Measurements from ENCODE around the gene MRGPRX1. TPM values are rescaled to one million over a fixed set of nuclear protein-coding genes. Genes with fewer than 3 reads are reported as not detected.

Gene MRGPRX1
- total RNA-seq, 1 donor: not detected

DNA sequence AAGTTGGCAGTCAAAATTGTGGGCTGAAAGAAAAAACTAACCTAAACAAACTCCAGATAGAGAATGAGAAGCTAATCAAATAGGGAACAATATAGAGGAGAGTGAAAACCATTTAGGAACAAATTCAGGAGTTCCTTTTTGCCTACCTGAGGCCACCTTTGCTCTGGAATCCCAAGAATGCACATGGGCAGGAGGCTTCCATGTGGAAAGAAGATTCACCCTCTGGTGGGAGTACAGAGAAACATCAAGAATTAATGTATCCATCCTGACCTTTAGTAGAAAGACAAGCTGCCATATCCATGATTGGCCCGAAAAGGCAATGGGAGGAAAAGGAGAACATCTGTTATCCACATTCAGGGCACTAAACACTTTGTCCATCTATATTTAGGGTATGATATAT is 35.0 kb upstream of the MRGPRX1 start:
- Histone ChIP-seq H3K9me3 (ENCODE audit: low read depth, low read length) (no peaks in the 10 kb centered on the region), H3K4me3 (ENCODE audit: insufficient read depth, low read length) (no peak overlapping the region), H3K36me3 (ENCODE audit: insufficient read depth, low read length) (no peaks in the 10 kb centered on the region), H3K27me3 (ENCODE audit: insufficient read depth, low read length) (no peaks in the 10 kb centered on the region), H4K20me1 (ENCODE audit: insufficient read depth, low read length) (no peaks in the 10 kb centered on the region), H2AFZ (ENCODE audit: low read length) (no peak overlapping the region), H3K4me1 (ENCODE audit: insufficient read depth, low read length) (no peaks in the 10 kb centered on the region), H3K4me2 (ENCODE audit: insufficient read depth, low read length) (no peak overlapping the region), H3K27ac (ENCODE audit: low read depth, low read length) (no peak overlapping the region), H3K79me2 (ENCODE audit: insufficient read depth, low read length) (no peaks in the 10 kb centered on the region)
- TF ChIP-seq, protein P1, sequence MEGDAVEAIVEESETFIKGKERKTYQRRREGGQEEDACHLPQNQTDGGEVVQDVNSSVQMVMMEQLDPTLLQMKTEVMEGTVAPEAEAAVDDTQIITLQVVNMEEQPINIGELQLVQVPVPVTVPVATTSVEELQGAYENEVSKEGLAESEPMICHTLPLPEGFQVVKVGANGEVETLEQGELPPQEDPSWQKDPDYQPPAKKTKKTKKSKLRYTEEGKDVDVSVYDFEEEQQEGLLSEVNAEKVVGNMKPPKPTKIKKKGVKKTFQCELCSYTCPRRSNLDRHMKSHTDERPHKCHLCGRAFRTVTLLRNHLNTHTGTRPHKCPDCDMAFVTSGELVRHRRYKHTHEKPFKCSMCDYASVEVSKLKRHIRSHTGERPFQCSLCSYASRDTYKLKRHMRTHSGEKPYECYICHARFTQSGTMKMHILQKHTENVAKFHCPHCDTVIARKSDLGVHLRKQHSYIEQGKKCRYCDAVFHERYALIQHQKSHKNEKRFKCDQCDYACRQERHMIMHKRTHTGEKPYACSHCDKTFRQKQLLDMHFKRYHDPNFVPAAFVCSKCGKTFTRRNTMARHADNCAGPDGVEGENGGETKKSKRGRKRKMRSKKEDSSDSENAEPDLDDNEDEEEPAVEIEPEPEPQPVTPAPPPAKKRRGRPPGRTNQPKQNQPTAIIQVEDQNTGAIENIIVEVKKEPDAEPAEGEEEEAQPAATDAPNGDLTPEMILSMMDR (IDR thresholded peaks at IDR 0.05; ENCODE audit: extremely low read depth, low read depth, low read length): no peak
- no peak for DNase-seq (ENCODE audit: insufficient read length, low spot score, missing footprints)

- Histone ChIP-seq H3K36me3 (ENCODE audit: insufficient read depth, low read length) (no peaks in the 10 kb centered on the region), H3K4me1 (ENCODE audit: insufficient read depth, low read length) (no peaks in the 10 kb centered on the region), H3K4me2 (ENCODE audit: insufficient read depth, low read length) (no peak overlapping the region), H3K27ac (ENCODE audit: low read depth, low read length) (no peak overlapping the region), H3K79me2 (ENCODE audit: insufficient read depth, low read length) (no peaks in the 10 kb centered on the region), H3K9me3 (ENCODE audit: low read depth, low read length) (no peaks in the 10 kb centered on the region), H2AFZ (ENCODE audit: low read length) (no peak overlapping the region), H3K27me3 (ENCODE audit: insufficient read depth, low read length) (no peaks in the 10 kb centered on the region), H3K4me3 (ENCODE audit: insufficient read depth, low read length) (no peak overlapping the region), H4K20me1 (ENCODE audit: insufficient read depth, low read length) (no peaks in the 10 kb centered on the region)
- DNase-seq (ENCODE audit: insufficient read length, low spot score, missing footprints): no peak
- TF ChIP-seq, protein P1 (IDR thresholded peaks at IDR 0.05; ENCODE audit: extremely low read depth, low read depth, low read length): no peak
Observed at GRCh38 chr11:18972336-18972735, 33.1 kb upstream of the MRGPRX1 start.

DNA sequence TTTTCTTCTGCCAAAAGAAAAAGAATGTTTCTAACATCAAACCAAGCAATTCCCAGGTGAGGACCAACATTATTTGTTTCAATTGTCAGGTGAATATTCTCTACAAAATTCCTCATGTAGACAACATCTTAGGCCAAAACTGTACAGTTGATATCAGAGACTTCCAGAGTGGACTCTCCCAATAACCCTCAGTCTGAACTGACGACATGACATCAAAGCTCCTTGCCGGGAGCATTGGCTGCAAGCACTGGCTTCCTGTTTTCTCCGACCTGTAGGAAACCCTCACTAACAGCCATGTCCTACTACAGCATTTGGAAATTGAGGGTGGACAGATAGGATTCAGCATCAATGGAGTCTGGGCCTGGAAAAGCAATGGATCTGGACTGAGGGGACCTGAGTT is 30.5 kb upstream of the MRGPRX1 start:
- DNase-seq (ENCODE audit: insufficient read length, low spot score, missing footprints): no peak
- Histone ChIP-seq H3K4me1 (ENCODE audit: insufficient read depth, low read length) (no peaks in the 10 kb centered on the region), H3K27ac (ENCODE audit: low read depth, low read length) (no peak overlapping the region), H3K9me3 (ENCODE audit: low read depth, low read length) (no peaks in the 10 kb centered on the region), H2AFZ (ENCODE audit: low read length) (no peak overlapping the region), H3K4me2 (ENCODE audit: insufficient read depth, low read length) (no peak overlapping the region), H3K4me3 (ENCODE audit: insufficient read depth, low read length) (no peak overlapping the region), H3K27me3 (ENCODE audit: insufficient read depth, low read length) (no peaks in the 10 kb centered on the region), H3K36me3 (ENCODE audit: insufficient read depth, low read length) (no peaks in the 10 kb centered on the region), H3K79me2 (ENCODE audit: insufficient read depth, low read length) (no peaks in the 10 kb centered on the region), H4K20me1 (ENCODE audit: insufficient read depth, low read length) (no peaks in the 10 kb centered on the region)
- TF ChIP-seq, protein P1 (IDR thresholded peaks at IDR 0.05; ENCODE audit: extremely low read depth, low read depth, low read length): no peak

GRCh38 chr11:18958221-18958910 is 19.2 kb upstream of the MRGPRX1 start:
- Histone ChIP-seq H3K27me3 (ENCODE audit: insufficient read depth, low read length) (no peaks in the 10 kb centered on the region), H3K79me2 (ENCODE audit: insufficient read depth, low read length) (no peaks in the 10 kb centered on the region), H2AFZ (ENCODE audit: low read length) (no peak overlapping the region), H3K36me3 (ENCODE audit: insufficient read depth, low read length) (no peaks in the 10 kb centered on the region), H3K4me2 (ENCODE audit: insufficient read depth, low read length) (no peak overlapping the region), H3K27ac (ENCODE audit: low read depth, low read length) (no peak overlapping the region), H3K4me3 (ENCODE audit: insufficient read depth, low read length) (no peak overlapping the region), H3K4me1 (ENCODE audit: insufficient read depth, low read length) (no peaks in the 10 kb centered on the region), H4K20me1 (ENCODE audit: insufficient read depth, low read length) (no peaks in the 10 kb centered on the region), H3K9me3 (ENCODE audit: low read depth, low read length) (no peaks in the 10 kb centered on the region)
- no peak for DNase-seq (ENCODE audit: insufficient read length, low spot score, missing footprints)
- TF ChIP-seq, protein P1 (IDR thresholded peaks at IDR 0.05; ENCODE audit: extremely low read depth, low read depth, low read length): no peak

Data from osteoblast (primary cell).